IMR-90 (cell line): Measurements from ENCODE around the gene ZBTB39. TPM values are rescaled to one million over a fixed set of nuclear protein-coding genes. Genes with fewer than 3 reads are reported as not detected.
"Not testable (repeated sequence)": the region's sequence is repeated elsewhere in the genome, so short reads cannot be mapped to it uniquely, and the experiment has no call there.

Source experiments
- ATAC-seq: fragments of 200-7000 bp; cut with Tn5 transposase; 2 replicates; pipeline ENCODE4 v1.9.1; 2020; ENCODE audit warnings: low read depth, mild to moderate bottlenecking, moderate library complexity
- BruUV-seq: library from RNA; stranded (reverse); fragments of 400-500 nt; replicated peaks from 2 replicates; lab custom pipeline; 2021; lab: Mats Ljungman, UMichigan
- CTCF ChIA-PET: fragments of 300-600 bp; formaldehyde crosslinking; extraction: SDS; loops from one replicate; lab custom pipeline; 2021; ENCODE audit warnings: antibody characterized with exemption; lab: Yijun Ruan, JAX
- POLR2A ChIA-PET: fragments of 300-600 bp; sonication (Branson Sonifier 250); formaldehyde crosslinking; loops from one replicate; lab custom pipeline; 2022; ENCODE audit warnings: antibody characterized with exemption; ENCODE audit not compliant: unreplicated experiment; lab: Charles Lee
- DNase-seq: peaks from one replicate; pipeline ENCODE4 v3.0.0; 2013
- H2AFZ ChIP-seq: replicated peaks from 2 replicates; pipeline ENCODE3; 2013; ENCODE audit warnings: low read length, mild to moderate bottlenecking; ENCODE audit not compliant: poor library complexity
- H2AK5ac ChIP-seq: 2 replicates; pipeline ENCODE4 v1.6.1; 2013; ENCODE audit warnings: low read depth, low read length, inconsistent platforms
- H2AK9ac ChIP-seq: replicated peaks from 2 replicates; pipeline ENCODE3; 2013; ENCODE audit warnings: mild to moderate bottlenecking, low read depth, low read length, moderate library complexity; ENCODE audit not compliant: poor library complexity
- H2BK120ac ChIP-seq: 2 replicates; pipeline ENCODE4 v1.6.1; 2013; ENCODE audit warnings: low read depth, low read length, inconsistent platforms
- H2BK15ac ChIP-seq: 3 replicates; pipeline ENCODE4 v1.6.1; 2013; ENCODE audit warnings: low read depth, low read length, inconsistent platforms
- H2BK20ac ChIP-seq: 2 replicates; pipeline ENCODE4 v1.6.1; 2013; ENCODE audit warnings: low read depth, mild to moderate bottlenecking, inconsistent platforms, low read length, moderate library complexity
- H2BK5ac ChIP-seq: 2 replicates; pipeline ENCODE4 v1.6.1; 2013; ENCODE audit warnings: mild to moderate bottlenecking, low read depth, low read length, inconsistent platforms; ENCODE audit not compliant: poor library complexity, severe bottlenecking
- H3K14ac ChIP-seq: replicated peaks from 2 replicates; pipeline ENCODE4 v1.6.1; 2013; ENCODE audit warnings: low read depth, low read length, inconsistent platforms
- H3K18ac ChIP-seq: 2 replicates; pipeline ENCODE4 v1.6.1; 2013; ENCODE audit warnings: low read depth, low read length, control low read depth
- H3K23ac ChIP-seq: 2 replicates; pipeline ENCODE4 v1.6.1; 2013; ENCODE audit warnings: low read depth, low read length, inconsistent platforms
- H3K27ac ChIP-seq: 2 replicates; pipeline ENCODE4 v1.5.1; 2013; ENCODE audit warnings: mild to moderate bottlenecking, control low read depth, low read length; ENCODE audit not compliant: insufficient read depth
- H3K27me3 ChIP-seq: 2 replicates; pipeline ENCODE4 v1.6.1; 2013; ENCODE audit warnings: low read length; ENCODE audit not compliant: control insufficient read depth, insufficient read depth
- H3K36me3 ChIP-seq: 2 replicates; pipeline ENCODE4 v1.6.1; 2013; ENCODE audit warnings: low read length, mixed read lengths; ENCODE audit not compliant: control insufficient read depth, insufficient read depth
- H3K4ac ChIP-seq: 2 replicates; pipeline ENCODE4 v1.6.1; 2013; ENCODE audit warnings: low read depth, low read length, inconsistent platforms
- H3K4me1 ChIP-seq: 2 replicates; pipeline ENCODE4 v1.6.1; 2013; ENCODE audit warnings: low read length, mixed read lengths; ENCODE audit not compliant: control insufficient read depth, insufficient read depth
- H3K4me2 ChIP-seq: 2 replicates; pipeline ENCODE4 v1.6.1; 2013; ENCODE audit warnings: low read depth, mild to moderate bottlenecking, control low read depth, low read length, moderate library complexity
- H3K4me3 ChIP-seq: 2 replicates; pipeline ENCODE4 v1.5.1; 2013; ENCODE audit warnings: low read depth, mild to moderate bottlenecking, control low read depth, low read length, moderate library complexity; ENCODE audit not compliant: insufficient read depth
- H3K56ac ChIP-seq: 2 replicates; pipeline ENCODE4 v1.6.1; 2013; ENCODE audit warnings: low read length, inconsistent platforms; ENCODE audit not compliant: insufficient read depth; ENCODE audit errors: extremely low read depth
- H3K79me1 ChIP-seq, 2 experiments: 2 replicates each; pipeline ENCODE4 v1.6.1; 2013; ENCODE audit warnings: low read length in 2 of 2, inconsistent platforms in 1 of 2, low read depth in 1 of 2
- H3K9ac ChIP-seq: 2 replicates; pipeline ENCODE4 v1.6.1; 2013; ENCODE audit warnings: low read depth, low read length, control low read depth
- H3K9me1 ChIP-seq: 2 replicates; pipeline ENCODE4 v1.6.1; 2013; ENCODE audit warnings: low read length, inconsistent platforms; ENCODE audit not compliant: insufficient read depth
- H3K9me3 ChIP-seq: 2 replicates; pipeline ENCODE4 v1.6.1; 2013; ENCODE audit warnings: low read length; ENCODE audit not compliant: control insufficient read depth, insufficient read depth
- H4K20me1 ChIP-seq: 2 replicates; pipeline ENCODE4 v1.6.1; 2013; ENCODE audit warnings: low read length, inconsistent platforms; ENCODE audit not compliant: insufficient read depth
- H4K5ac ChIP-seq: 2 replicates; pipeline ENCODE4 v1.6.1; 2013; ENCODE audit warnings: mild to moderate bottlenecking, low read depth, low read length, control low read depth
- H4K8ac ChIP-seq, 2 experiments: 2 replicates each; pipeline ENCODE4 v1.6.1; 2013; ENCODE audit warnings: low read depth in 2 of 2, low read length in 2 of 2, control low read depth in 1 of 2, inconsistent platforms in 1 of 2
- H4K91ac ChIP-seq: 2 replicates; pipeline ENCODE4 v1.6.1; 2013; ENCODE audit warnings: low read depth, low read length, inconsistent platforms; ENCODE audit not compliant: insufficient read depth
- WGBS, 2 experiments: methylation state at CpG; one replicate each; pipeline versions ENCODE4 v1.1.5 to v1.1.7; 2013; ENCODE audit warnings: missing lambda C conversion rate in 2 of 2; ENCODE audit not compliant: insufficient read length in 1 of 2; ENCODE audit errors: extremely low coverage in 2 of 2; 5-methylcytosine and 5-hydroxymethylcytosine counted together
- dilution Hi-C: fragments of 300-500 bp; cut with HindIII; formaldehyde crosslinking; loops from one replicate; pipeline ENCODE4 v1.14.3; 2018; ENCODE audit warnings: low sequenced_read_pairs; ENCODE audit not compliant: unreplicated experiment
- in situ Hi-C: fragments of 300-500 bp; cut with MboI; formaldehyde crosslinking; loops from 3 replicates; pipeline ENCODE4 v1.14.3; 2019; ENCODE audit warnings: low sequenced_read_pairs, inconsistent platforms, mixed read lengths
- intact Hi-C: fragments of 100-400 bp; cut with micrococcal nuclease; formaldehyde crosslinking; loops from 2 replicates; pipeline ENCODE4 v1.10.0; 2022
- polyA plus RNA-seq, 3 experiments: library from polyadenylated mRNA; depleted of rRNA; stranded (reverse); fragments of >200 nt; gene quantifications; 2 replicates each; pipeline ENCODE4 v1.2.3, GENCODE V29; 2012; ENCODE audit warnings: low replicate concordance in 1 of 3
- total RNA-seq: library from RNA; depleted of rRNA; stranded (reverse); fragments of >200 nt; gene quantifications from 2 replicates; pipeline ENCODE4 v1.2.3, GENCODE V29; 2012

The ZBTB39 gene
- total and polyA plus RNA-seq, 2 of the 4 experiments (the other 2 are of a cell fraction): 4.0 to 5.2 TPM

DNA sequence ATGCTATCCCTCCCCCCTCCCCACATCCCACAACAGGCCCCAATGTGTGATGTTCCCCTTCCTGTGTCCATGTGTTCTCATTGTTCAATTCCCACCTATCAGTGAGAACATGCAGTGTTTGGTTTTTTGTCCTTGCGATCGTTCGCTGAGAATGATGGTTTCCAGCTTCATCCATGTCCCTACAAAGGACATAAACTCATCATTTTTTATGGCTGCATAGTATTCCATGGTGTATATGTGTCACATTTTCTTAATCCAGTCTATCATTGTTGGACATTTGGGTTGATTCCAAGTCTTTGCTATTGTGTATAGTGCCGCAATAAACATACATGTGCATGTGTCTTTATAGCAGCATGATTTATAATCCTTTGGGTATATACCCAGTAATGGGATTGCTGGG lies 46.8 kb upstream of the ZBTB39 start:
- intact Hi-C loops, H3K9me3 ChIP-seq, H3K27ac ChIP-seq, H3K56ac ChIP-seq, H2BK5ac ChIP-seq, H3K27me3 ChIP-seq, H3K4ac ChIP-seq, H2BK120ac ChIP-seq, BruUV-seq, H4K91ac ChIP-seq, ATAC-seq, H2AK5ac ChIP-seq, H4K5ac ChIP-seq, H2AFZ ChIP-seq, H3K18ac ChIP-seq, H3K4me2 ChIP-seq, H3K9me1 ChIP-seq, dilution Hi-C loops, H3K14ac ChIP-seq, H3K4me3 ChIP-seq, H2BK15ac ChIP-seq, H3K23ac ChIP-seq, H4K8ac ChIP-seq, H3K79me1 ChIP-seq, H3K4me1 ChIP-seq, DNase-seq, H4K20me1 ChIP-seq, CTCF ChIA-PET, POLR2A ChIA-PET, H2BK20ac ChIP-seq, H3K36me3 ChIP-seq, H3K9ac ChIP-seq, H2AK9ac ChIP-seq: not testable (repeated sequence)
- no CpG with 5 or more reads among the region's 4 CpGs for WGBS, 2 experiments
- in situ Hi-C loops: loop anchor here (5.0 kb wide), 1 partner anchor 36 kb away; the partner anchor contains the start of gene TAC3
